ENCODE measurements around the gene PLEKHG2. TPM values are rescaled to one million over a fixed set of nuclear protein-coding genes. Genes with fewer than 3 reads are reported as not detected.
"Not testable (repeated sequence)": the region's sequence is repeated elsewhere in the genome, so short reads cannot be mapped to it uniquely, and the experiment has no call there.

Gene PLEKHG2
- total RNA-seq, 1 donor from 2014 or later, result 135 TPM

DNA sequence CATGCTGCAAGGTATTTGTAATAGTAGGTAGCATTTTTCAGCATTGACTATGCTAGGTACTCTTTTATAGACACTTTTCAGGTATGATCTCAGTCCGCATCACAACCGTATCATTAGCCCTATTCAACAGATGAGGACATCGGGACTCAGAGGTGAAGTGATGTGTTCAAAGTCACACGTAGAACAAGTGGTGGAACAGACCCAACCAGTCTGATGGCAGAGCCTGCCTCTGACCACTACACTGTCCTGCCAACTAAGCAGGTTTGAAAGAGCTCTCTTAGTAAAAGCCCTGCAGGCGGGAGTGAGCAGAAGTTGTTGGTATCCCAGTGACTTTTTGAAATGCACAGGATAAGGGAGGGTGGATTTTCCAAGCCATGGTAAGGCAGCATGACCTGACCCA lies 41.7 kb upstream of the PLEKHG2 start:
- H3K36me3 Mint-ChIP-seq (ENCODE audit: low read depth), result peaks cover 16% of the 10 kb centered on the region
- H3K27ac Mint-ChIP-seq (ENCODE audit: unreplicated experiment), result no peak overlapping the region
- TF ChIP-seq, protein P1, sequence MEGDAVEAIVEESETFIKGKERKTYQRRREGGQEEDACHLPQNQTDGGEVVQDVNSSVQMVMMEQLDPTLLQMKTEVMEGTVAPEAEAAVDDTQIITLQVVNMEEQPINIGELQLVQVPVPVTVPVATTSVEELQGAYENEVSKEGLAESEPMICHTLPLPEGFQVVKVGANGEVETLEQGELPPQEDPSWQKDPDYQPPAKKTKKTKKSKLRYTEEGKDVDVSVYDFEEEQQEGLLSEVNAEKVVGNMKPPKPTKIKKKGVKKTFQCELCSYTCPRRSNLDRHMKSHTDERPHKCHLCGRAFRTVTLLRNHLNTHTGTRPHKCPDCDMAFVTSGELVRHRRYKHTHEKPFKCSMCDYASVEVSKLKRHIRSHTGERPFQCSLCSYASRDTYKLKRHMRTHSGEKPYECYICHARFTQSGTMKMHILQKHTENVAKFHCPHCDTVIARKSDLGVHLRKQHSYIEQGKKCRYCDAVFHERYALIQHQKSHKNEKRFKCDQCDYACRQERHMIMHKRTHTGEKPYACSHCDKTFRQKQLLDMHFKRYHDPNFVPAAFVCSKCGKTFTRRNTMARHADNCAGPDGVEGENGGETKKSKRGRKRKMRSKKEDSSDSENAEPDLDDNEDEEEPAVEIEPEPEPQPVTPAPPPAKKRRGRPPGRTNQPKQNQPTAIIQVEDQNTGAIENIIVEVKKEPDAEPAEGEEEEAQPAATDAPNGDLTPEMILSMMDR (conservative IDR thresholded peaks at IDR 0.05), result no peak
- H3K4me3 Mint-ChIP-seq, result no peak overlapping the region
- DNase-seq (ENCODE audit: low read depth, low spot score), result no peak
- H3K9me3 Mint-ChIP-seq, result no peaks in the 10 kb centered on the region
- no peaks in the 10 kb centered on the region for H3K4me1 Mint-ChIP-seq
- H3K27me3 Mint-ChIP-seq (ENCODE audit: low read depth), result no peaks in the 10 kb centered on the region

DNA sequence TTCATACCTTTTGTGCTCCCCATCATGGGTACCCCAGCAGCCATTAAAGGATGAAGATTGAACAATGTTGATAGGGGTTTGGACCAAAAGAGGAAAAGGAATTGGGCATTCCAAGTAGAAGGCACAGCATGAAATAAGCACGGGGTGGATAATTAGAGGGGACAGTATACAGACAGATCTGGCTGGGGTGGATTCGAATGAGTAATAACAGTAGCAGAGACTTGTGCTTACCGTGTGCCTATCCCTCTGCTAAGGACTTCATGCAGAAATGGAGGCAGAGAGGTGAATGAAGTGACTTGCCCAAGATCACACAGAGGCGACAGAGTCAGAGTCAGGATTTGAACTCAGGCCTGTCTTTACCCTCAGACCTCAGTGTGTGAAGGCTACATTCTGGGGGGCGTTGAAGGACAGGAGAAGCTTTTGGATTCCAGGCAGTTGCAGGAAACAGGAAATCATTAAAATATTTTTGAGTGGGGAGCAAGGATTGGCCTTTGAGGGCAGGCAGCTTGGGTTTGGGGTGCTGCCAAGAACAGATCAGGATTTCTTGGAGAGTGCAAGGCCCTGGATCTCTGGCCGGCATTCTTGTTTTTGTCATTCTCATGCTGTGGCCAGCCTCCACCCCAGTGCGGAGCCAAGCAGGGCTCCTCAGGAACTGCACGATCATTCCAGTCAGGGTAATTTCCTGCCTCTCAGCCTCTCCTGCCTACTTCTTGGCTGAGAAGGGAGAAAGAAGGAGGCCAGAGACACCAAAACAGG lies 40.2 kb upstream of the PLEKHG2 start:
- TF ChIP-seq, protein P1 (conservative IDR thresholded peaks at IDR 0.05), result no peak
- Mint-ChIP-seq H3K9me3 (no peaks in the 10 kb centered on the region), H3K4me1 (no peaks in the 10 kb centered on the region), H3K27me3 (ENCODE audit: low read depth) (no peaks in the 10 kb centered on the region), H3K27ac (ENCODE audit: unreplicated experiment) (no peak overlapping the region), H3K4me3 (no peak overlapping the region), H3K36me3 (ENCODE audit: low read depth) (peaks cover 20% of the 10 kb centered on the region)
- no peak for DNase-seq (ENCODE audit: low read depth, low spot score)

DNA sequence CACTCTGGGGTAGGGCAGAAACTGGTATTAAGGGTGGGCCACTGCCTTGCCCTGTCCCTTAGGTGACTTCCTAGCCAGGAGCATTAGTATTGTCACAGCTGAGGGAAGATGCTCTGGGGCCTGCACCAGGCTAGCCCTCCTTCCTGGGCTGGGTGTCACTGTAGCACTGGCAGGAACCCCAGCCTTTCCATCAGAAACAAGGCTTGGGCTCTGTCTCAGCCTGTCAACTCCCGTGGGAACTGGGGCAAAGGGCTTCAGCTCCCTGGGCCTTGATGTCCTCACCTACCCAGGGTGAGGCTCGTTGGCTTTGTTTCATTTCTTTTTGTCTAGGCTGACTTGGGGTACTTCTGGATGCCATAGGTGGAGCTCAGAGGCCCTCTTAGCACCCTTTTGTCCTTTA lies 39.5 kb upstream of the PLEKHG2 start:
- Mint-ChIP-seq H3K27ac (ENCODE audit: unreplicated experiment) (no peak overlapping the region), H3K36me3 (ENCODE audit: low read depth) (peaks cover 20% of the 10 kb centered on the region)

DNA sequence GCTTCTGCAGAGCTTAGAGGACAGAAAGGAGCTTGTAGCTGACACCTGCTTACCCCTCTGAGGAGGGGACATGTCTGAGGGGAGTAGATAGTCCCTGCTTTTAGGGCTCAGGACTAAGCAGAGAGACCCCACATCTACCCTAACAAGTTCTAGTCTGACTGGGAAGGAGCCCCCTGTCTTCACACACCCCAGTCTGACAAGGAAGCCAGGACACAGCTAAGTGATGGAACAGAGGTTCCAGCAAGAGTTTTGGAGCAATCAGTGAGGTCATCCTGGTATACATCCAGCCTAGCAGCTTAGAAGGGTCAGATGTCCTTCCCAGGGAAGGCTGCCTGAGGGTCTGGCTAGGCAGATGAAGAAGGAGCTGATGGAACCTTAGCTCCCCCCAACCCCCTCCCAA lies 36.5 kb upstream of the PLEKHG2 start:
- no peaks in the 10 kb centered on the region for H3K4me1 Mint-ChIP-seq
- H3K27me3 Mint-ChIP-seq (ENCODE audit: low read depth), result no peaks in the 10 kb centered on the region
- peaks cover 13% of the 10 kb centered on the region for H3K36me3 Mint-ChIP-seq (ENCODE audit: low read depth)
- TF ChIP-seq, protein P1 (conservative IDR thresholded peaks at IDR 0.05), result no peak
- H3K4me3 Mint-ChIP-seq, result no peak overlapping the region
- no peak overlapping the region for H3K27ac Mint-ChIP-seq (ENCODE audit: unreplicated experiment)
- H3K9me3 Mint-ChIP-seq, result no peaks in the 10 kb centered on the region
- DNase-seq (ENCODE audit: low read depth, low spot score), result no peak

More for the DNA sequence above, 39.5 kb upstream of the PLEKHG2 start:
- Mint-ChIP-seq H3K4me1 (no peaks in the 10 kb centered on the region), H3K27me3 (ENCODE audit: low read depth) (no peaks in the 10 kb centered on the region), H3K4me3 (no peak overlapping the region), H3K9me3 (no peaks in the 10 kb centered on the region)
- no peak for DNase-seq (ENCODE audit: low read depth, low spot score)
- TF ChIP-seq, protein P1 (conservative IDR thresholded peaks at IDR 0.05), result no peak

DNA sequence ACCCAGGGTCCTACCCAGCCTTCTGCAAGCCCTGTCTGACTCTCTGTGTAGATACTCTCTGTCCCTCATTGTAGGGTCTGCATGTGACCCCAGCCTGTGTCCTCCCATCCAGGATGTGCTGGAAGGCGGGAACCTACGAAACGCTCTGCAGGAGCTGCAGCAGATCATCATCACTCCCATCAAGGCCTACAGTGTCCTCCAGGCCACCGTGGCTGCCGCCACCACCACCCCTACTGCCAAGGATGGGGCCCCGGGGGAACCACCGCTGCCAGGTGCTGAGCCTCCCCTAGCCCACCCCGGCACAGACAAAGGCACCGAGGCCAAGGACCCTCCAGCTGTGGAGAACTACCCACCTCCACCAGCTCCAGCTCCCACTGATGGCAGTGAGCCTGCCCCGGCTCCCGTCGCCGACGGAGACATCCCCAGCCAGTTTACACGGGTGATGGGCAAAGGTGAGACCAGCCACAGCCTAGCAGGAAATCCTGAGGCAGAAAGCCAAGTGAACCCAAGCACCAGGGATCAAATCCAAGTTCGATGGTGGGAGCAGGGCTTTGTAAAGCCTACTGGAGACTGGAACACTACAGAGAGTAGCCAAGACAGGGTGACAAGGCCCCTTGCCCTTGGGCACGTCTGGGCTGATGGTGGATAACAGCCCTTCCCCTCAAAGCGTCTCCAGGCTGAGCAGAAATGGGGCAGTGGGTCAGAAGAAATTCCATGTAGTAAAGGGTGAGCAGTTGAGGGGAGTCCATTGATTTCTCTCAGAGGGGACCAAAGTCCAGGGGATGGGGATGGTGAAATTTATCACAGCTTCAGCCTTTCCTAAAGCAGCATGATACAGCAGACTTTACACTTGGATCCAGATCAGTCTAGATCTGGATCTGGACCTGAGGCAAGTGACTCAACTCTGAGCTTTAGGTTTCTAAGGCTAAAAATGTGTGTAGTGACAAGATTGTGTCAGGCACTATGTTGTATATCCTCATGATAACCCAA lies 34.8 kb upstream of the PLEKHG2 start:
- no peak overlapping the region for H3K4me3 Mint-ChIP-seq
- H3K27me3 Mint-ChIP-seq (ENCODE audit: low read depth), result no peaks in the 10 kb centered on the region
- H3K4me1 Mint-ChIP-seq, result no peaks in the 10 kb centered on the region
- H3K36me3 Mint-ChIP-seq (ENCODE audit: low read depth), result peaks cover 14% of the 10 kb centered on the region
- no peak overlapping the region for H3K27ac Mint-ChIP-seq (ENCODE audit: unreplicated experiment)
- no peaks in the 10 kb centered on the region for H3K9me3 Mint-ChIP-seq
- TF ChIP-seq, protein P1 (conservative IDR thresholded peaks at IDR 0.05), result no peak
- no peak for DNase-seq (ENCODE audit: low read depth, low spot score)

DNA sequence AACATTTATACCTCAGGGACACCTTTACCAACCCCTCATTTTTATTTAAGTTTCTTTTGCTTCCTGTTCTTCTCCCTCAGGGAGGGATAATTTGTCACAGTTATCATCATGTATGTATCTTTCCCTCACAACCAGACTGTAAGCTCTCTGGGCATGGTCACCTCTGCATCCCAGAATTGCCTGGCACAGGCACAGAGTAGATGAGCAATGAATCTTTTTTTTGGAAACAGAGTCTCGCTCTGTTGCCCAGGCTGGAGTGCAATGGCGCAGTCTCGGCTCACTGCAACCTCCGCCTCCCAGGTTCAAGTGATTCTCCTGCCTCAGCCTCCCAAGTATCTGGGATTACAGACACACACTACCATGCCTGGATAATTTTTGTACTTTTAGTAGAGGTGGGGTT lies 33.1 kb upstream of the PLEKHG2 start:
- peaks cover 10% of the 10 kb centered on the region for H3K36me3 Mint-ChIP-seq (ENCODE audit: low read depth)
- not testable (repeated sequence) for H3K9me3 Mint-ChIP-seq; H3K4me1 Mint-ChIP-seq; DNase-seq (ENCODE audit: low read depth, low spot score); H3K4me3 Mint-ChIP-seq; H3K27me3 Mint-ChIP-seq (ENCODE audit: low read depth); H3K27ac Mint-ChIP-seq (ENCODE audit: unreplicated experiment)

All from neural crest cell (in vitro differentiated cells).